ENCODE measurements around the gene RGS9. TPM values are rescaled to one million over a fixed set of nuclear protein-coding genes. Genes with fewer than 3 reads are reported as not detected.

RGS9 gene
- polyA plus RNA-seq, 2 of the 4 experiments (the other 2 are of a cell fraction) = 6.9 to 14.3 TPM

DNA sequence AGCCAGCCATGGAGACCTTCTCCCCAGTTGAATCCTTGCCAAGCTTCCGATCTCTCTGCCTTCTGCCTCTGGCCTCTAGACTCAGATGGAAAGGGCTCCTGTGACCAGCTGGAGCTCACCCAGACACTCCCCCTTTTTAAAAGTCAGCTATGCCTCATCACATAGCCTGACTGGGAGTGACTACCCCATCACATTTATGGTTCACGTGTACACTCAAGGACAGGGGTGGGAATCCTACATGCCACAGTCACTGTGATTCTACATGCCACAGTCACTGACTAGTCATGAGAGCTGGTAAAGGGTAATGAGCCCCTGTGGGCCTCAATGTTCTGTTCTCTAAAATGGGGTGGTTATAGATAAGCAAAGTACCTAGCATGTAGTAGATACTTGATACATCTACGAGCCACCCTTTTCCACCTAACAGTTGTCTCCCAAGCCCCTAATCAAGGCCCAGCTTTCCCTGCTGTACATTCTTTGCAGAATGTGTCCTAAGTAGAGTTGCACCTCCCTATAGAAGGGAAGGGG, 85.1 kb downstream of the RGS9 start:
- no peak overlapping the region for H3K27ac ChIP-seq
- no peak for TF ChIP-seq HOXA7 (CRISPR knock-in tag; IDR thresholded peaks at IDR 0.05)
- TF ChIP-seq RARB (CRISPR knock-in tag; IDR thresholded peaks at IDR 0.05) = no peak
- no peak for TF ChIP-seq HOXB5 (CRISPR knock-in tag; IDR thresholded peaks at IDR 0.05)
- DNase-seq (ENCODE audit: low read depth in 1 of 2, low spot score in 1 of 2) (no peak), ATAC-seq (no peak; a peak in 1 of 6 replicates), FAIRE-seq (no peak)
- no peaks in the 10 kb centered on the region for H3K9me3 ChIP-seq
- 0 out of 3 replicates have a peak, but pooled peaks cover 2% of the 10 kb centered on the region for H3K4me1 ChIP-seq
- no peak overlapping the region for H3K4me3 ChIP-seq
- POLR2A ChIA-PET = no interaction called here
- 64% methylated on average over 3 of the region's 3 CpGs for WGBS (ENCODE audit: missing lambda C conversion rate)
- no peak overlapping the region for H3K4me2 ChIP-seq
- CTCF ChIA-PET = interaction anchor here (1.2 to 8.7 kb wide), 2 partner anchors 9 to 122 kb away, joined by 3 to 77 read pairs; no protein-coding TSS in a partner anchor

DNA sequence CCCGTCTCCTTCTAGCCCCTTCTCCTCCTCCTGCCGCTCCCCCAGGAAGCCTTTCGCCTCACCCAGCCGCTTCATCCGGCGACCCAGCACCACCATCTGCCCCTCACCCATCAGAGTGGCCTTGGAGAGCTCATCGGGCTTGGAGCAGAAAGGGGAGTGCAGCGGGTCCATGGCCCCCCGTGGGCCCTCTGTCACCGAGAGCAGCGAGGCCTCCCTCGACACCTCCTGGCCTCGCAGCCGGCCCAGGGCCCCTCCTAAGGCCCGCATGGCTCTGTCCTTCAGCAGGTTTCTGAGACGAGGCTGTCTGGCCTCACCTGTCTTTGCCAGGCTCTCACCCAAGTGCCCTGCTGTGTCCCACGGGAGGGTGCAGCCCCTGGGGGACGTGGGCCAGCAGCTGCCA, 87.9 kb downstream of the RGS9 start:
- no peak overlapping the region for H3K4me3 ChIP-seq
- POLR2A ChIA-PET = no interaction called here
- ATAC-seq (no peak), DNase-seq (ENCODE audit: low read depth in 1 of 2, low spot score in 1 of 2) (no peak), FAIRE-seq (no peak)
- H3K4me1 ChIP-seq = 0 out of 3 replicates have a peak, but pooled peaks cover 2% of the 10 kb centered on the region
- H3K9me3 ChIP-seq = no peaks in the 10 kb centered on the region
- WGBS (ENCODE audit: missing lambda C conversion rate) = 77% methylated on average over 18 of the region's 18 CpGs
- H3K4me2 ChIP-seq = no peak overlapping the region
- H3K27ac ChIP-seq = no peak overlapping the region
- CTCF ChIA-PET = interaction anchor here (0.9 kb wide), 1 partner anchor 941 kb away, joined by 4 read pairs; no protein-coding TSS in a partner anchor
- TF ChIP-seq JUNB (IDR thresholded peaks at IDR 0.05) (no peak), EHMT2 (IDR thresholded peaks at IDR 0.05; ENCODE audit: low read depth) (no peak)

DNA sequence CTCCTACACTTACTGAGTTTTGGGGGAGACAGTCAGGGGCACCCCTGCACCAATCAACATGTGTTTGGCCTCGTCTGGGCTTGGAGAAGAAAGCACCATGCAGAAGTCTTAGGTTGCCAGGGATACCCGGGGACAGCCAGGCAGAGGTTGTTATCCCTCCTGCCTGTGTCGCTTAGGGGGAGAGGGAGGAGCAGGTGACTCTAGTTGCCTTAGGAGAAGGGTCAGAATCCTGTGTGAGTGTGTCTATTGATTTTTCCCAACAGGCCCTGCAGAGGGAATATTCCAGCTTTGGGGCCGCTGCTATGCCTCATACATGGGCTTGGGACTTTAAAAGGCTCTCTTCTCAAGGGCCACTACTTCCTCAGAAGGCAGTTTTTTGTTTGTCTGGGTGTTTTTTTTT, 89.1 kb downstream of the RGS9 start:
- ChIA-PET CTCF (interaction anchor here (1.9 kb wide), 1 partner anchor 939 kb away, joined by 4 read pairs; no protein-coding TSS in a partner anchor), POLR2A (no interaction called here)
- DNase-seq (ENCODE audit: low read depth in 1 of 2, low spot score in 1 of 2) = no peak
- no peak for FAIRE-seq
- Histone ChIP-seq H3K27ac (no peak overlapping the region), H3K9me3 (no peaks in the 10 kb centered on the region), H3K4me1 (no peaks in the 10 kb centered on the region), H3K4me3 (no peak overlapping the region), H3K4me2 (no peak overlapping the region)
- TF ChIP-seq HOXA7 (CRISPR knock-in tag; IDR thresholded peaks at IDR 0.05) (no peak), RFX5 (IDR thresholded peaks at IDR 0.05) (no peak)
- ATAC-seq = no peak
- 34% methylated on average over 4 of the region's 4 CpGs for WGBS (ENCODE audit: missing lambda C conversion rate)

DNA sequence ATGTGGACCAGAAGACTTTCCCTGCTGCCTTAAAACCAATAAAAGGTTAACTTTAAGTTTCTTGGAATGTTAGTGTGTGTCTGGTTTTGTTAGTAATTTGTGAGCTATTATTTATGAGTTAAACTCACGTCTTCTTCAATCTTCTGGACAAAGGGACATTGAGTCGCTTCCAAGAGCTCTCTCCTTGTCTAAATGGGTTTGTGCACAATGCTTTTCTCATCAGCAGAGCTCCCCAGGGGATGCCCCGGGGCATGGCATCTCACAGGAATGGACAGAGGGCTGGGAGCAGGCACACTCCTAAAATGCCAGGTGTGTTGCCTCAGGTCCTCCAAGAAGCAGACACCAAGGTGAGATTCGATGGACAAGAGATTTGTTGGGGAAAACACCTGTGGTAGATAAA, 90.5 kb downstream of the RGS9 start:
- CTCF ChIA-PET = interaction anchor here (1.0 to 1.2 kb wide), 4 partner anchors 11 to 1027 kb away, joined by 3 read pairs; no protein-coding TSS in a partner anchor
- DNase-seq (ENCODE audit: low read depth in 1 of 2, low spot score in 1 of 2) (no peak), ATAC-seq (no peak), FAIRE-seq (no peak)
- TF ChIP-seq POLR2AphosphoS2 (conservative IDR thresholded peaks at IDR 0.05; ENCODE audit: low read length) (no peak), RAD21 (conservative IDR thresholded peaks at IDR 0.05 in 1 of 2, IDR thresholded peaks at IDR 0.05 in 1 of 2) (no peak), PHF8 (IDR thresholded peaks at IDR 0.05; ENCODE audit: borderline replicate concordance, low read depth) (no peak), RARB (CRISPR knock-in tag; IDR thresholded peaks at IDR 0.05) (no peak), FOSL2 (IDR thresholded peaks at IDR 0.05) (no peak), FOSL2 (CRISPR knock-in tag; IDR thresholded peaks at IDR 0.05) (no peak), FOSB (CRISPR knock-in tag; IDR thresholded peaks at IDR 0.05) (no peak)
- TF ChIP-seq, protein P1, sequence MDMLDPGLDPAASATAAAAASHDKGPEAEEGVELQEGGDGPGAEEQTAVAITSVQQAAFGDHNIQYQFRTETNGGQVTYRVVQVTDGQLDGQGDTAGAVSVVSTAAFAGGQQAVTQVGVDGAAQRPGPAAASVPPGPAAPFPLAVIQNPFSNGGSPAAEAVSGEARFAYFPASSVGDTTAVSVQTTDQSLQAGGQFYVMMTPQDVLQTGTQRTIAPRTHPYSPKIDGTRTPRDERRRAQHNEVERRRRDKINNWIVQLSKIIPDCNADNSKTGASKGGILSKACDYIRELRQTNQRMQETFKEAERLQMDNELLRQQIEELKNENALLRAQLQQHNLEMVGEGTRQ (IDR thresholded peaks at IDR 0.05) = no peak
- TF ChIP-seq, protein P2, sequence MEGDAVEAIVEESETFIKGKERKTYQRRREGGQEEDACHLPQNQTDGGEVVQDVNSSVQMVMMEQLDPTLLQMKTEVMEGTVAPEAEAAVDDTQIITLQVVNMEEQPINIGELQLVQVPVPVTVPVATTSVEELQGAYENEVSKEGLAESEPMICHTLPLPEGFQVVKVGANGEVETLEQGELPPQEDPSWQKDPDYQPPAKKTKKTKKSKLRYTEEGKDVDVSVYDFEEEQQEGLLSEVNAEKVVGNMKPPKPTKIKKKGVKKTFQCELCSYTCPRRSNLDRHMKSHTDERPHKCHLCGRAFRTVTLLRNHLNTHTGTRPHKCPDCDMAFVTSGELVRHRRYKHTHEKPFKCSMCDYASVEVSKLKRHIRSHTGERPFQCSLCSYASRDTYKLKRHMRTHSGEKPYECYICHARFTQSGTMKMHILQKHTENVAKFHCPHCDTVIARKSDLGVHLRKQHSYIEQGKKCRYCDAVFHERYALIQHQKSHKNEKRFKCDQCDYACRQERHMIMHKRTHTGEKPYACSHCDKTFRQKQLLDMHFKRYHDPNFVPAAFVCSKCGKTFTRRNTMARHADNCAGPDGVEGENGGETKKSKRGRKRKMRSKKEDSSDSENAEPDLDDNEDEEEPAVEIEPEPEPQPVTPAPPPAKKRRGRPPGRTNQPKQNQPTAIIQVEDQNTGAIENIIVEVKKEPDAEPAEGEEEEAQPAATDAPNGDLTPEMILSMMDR (IDR thresholded peaks at IDR 0.05) = no peak
- POLR2A ChIA-PET = no interaction called here
- Histone ChIP-seq H3K27ac (no peak overlapping the region), H3K4me1 (no peaks in the 10 kb centered on the region), H3K9me3 (no peaks in the 10 kb centered on the region), H3K4me2 (no peak overlapping the region), H3K4me3 (no peak overlapping the region)
- WGBS (ENCODE audit: missing lambda C conversion rate) = 35% methylated on average over 4 of the region's 4 CpGs

All from A549 (cell line).